Mononuclear cell (primary cell): Measurements from ENCODE around the gene SLC16A11. TPM values are rescaled to one million over a fixed set of nuclear protein-coding genes. Genes with fewer than 3 reads are reported as not detected.
A peak's percentile ranks its signal among the peaks of the same experiment; 100 is the strongest.
"Not testable (repeated sequence)": the region's sequence is repeated elsewhere in the genome, so short reads cannot be mapped to it uniquely, and the experiment has no call there.

Source experiments
- H3K27me3 ChIP-seq: 2 replicates; pipeline ENCODE4 v1.6.0; 2011; ENCODE audit warnings: low read length, control low read depth; ENCODE audit not compliant: insufficient read depth
- H3K4me1 ChIP-seq: 2 replicates; pipeline ENCODE4 v1.5.1; 2011; ENCODE audit warnings: mild to moderate bottlenecking, low read length, control low read depth; ENCODE audit not compliant: insufficient read depth
- H3K4me3 ChIP-seq: 2 replicates; pipeline ENCODE4 v1.5.1; 2011; ENCODE audit warnings: mild to moderate bottlenecking, low read length, moderate library complexity
- H3K9me3 ChIP-seq: 2 replicates; pipeline ENCODE4 v1.5.1; 2011; ENCODE audit warnings: low read depth, mild to moderate bottlenecking, control low read depth, low read length
- total RNA-seq: library from RNA; depleted of rRNA; stranded (reverse); fragments of >200 nt; gene quantifications from one replicate; pipeline ENCODE4 v1.2.3, GENCODE V29; 2012

Gene SLC16A11
- total RNA-seq, result 0.63 TPM

GRCh38 chr17:7043497-7044198, at the start of gene SLC16A11:
Gene SLC16A11 (minus strand): TSS chr17:7044092. CDS start chr17:7043513, 579 bp downstream.
- Histone ChIP-seq H3K4me3 (peak within 1 kb of the TSS; percentile 30), H3K27me3 (peaks cover 38% of the 10 kb centered on the region), H3K9me3 (no peaks in the 10 kb centered on the region), H3K4me1 (peaks cover 48% of the 10 kb centered on the region)

GRCh38 chr17:7091311-7092005, 47.6 kb upstream of the SLC16A11 start:
- not testable (repeated sequence) for H3K27me3 ChIP-seq, H3K4me3 ChIP-seq, H3K9me3 ChIP-seq
- peaks cover 46% of the 10 kb centered on the region for H3K4me1 ChIP-seq

- H3K4me3 ChIP-seq, H3K27me3 ChIP-seq, H3K9me3 ChIP-seq: not testable (repeated sequence)
- peaks cover 30% of the 10 kb centered on the region for H3K4me1 ChIP-seq
Measured at GRCh38 chr17:7089570-7089969, 45.7 kb upstream of the SLC16A11 start.

GRCh38 chr17:7088442-7088841, 44.5 kb upstream of the SLC16A11 start:
- not testable (repeated sequence) for H3K4me3 ChIP-seq, H3K9me3 ChIP-seq, H3K27me3 ChIP-seq
- peaks cover 30% of the 10 kb centered on the region for H3K4me1 ChIP-seq

GRCh38 chr17:7084088-7084487, 40.2 kb upstream of the SLC16A11 start:
- Histone ChIP-seq H3K9me3 (no peaks in the 10 kb centered on the region), H3K4me3 (no peak overlapping the region), H3K27me3 (no peaks in the 10 kb centered on the region), H3K4me1 (peaks cover 44% of the 10 kb centered on the region)

- H3K4me1 ChIP-seq, result peaks cover 44% of the 10 kb centered on the region
- no peak overlapping the region for H3K4me3 ChIP-seq
- H3K9me3 ChIP-seq, result no peaks in the 10 kb centered on the region
- H3K27me3 ChIP-seq, result no peaks in the 10 kb centered on the region
Measured at GRCh38 chr17:7083592-7083991, 39.7 kb upstream of the SLC16A11 start.

- Histone ChIP-seq H3K27me3 (no peaks in the 10 kb centered on the region), H3K4me3 (no peak overlapping the region), H3K4me1 (peaks cover 44% of the 10 kb centered on the region), H3K9me3 (no peaks in the 10 kb centered on the region)
Measured at GRCh38 chr17:7081341-7082062, 37.6 kb upstream of the SLC16A11 start.

GRCh38 chr17:7080456-7081041, 36.7 kb upstream of the SLC16A11 start:
- Histone ChIP-seq H3K4me1 (peaks cover 44% of the 10 kb centered on the region), H3K9me3 (no peaks in the 10 kb centered on the region), H3K27me3 (no peaks in the 10 kb centered on the region), H3K4me3 (no peak overlapping the region)

GRCh38 chr17:7079581-7080455, 35.9 kb upstream of the SLC16A11 start, which contains the start of gene CLEC10A:
Gene CLEC10A (minus strand): TSS chr17:7080251. CDS start chr17:7078812, 1,439 bp downstream.
- Histone ChIP-seq H3K27me3 (no peaks in the 10 kb centered on the region), H3K9me3 (no peaks in the 10 kb centered on the region), H3K4me1 (peaks cover 44% of the 10 kb centered on the region), H3K4me3 (peak within 1 kb of the TSS; percentile 15)

GRCh38 chr17:7078711-7079110, 34.8 kb upstream of the SLC16A11 start:
- no peaks in the 10 kb centered on the region for H3K9me3 ChIP-seq
- peaks cover 33% of the 10 kb centered on the region for H3K4me1 ChIP-seq
- H3K27me3 ChIP-seq, result no peaks in the 10 kb centered on the region
- no peak overlapping the region for H3K4me3 ChIP-seq

GRCh38 chr17:7077911-7078546, 34.1 kb upstream of the SLC16A11 start:
- no peaks in the 10 kb centered on the region for H3K9me3 ChIP-seq
- H3K4me1 ChIP-seq, result peaks cover 28% of the 10 kb centered on the region
- H3K4me3 ChIP-seq, result no peak overlapping the region

GRCh38 chr17:7074931-7075330, 31.0 kb upstream of the SLC16A11 start:
- H3K4me3 ChIP-seq, result no peak overlapping the region
- peaks cover 11% of the 10 kb centered on the region for H3K4me1 ChIP-seq
- H3K27me3 ChIP-seq, result no peaks in the 10 kb centered on the region
- no peaks in the 10 kb centered on the region for H3K9me3 ChIP-seq

More at GRCh38 chr17:7077911-7078546, 34.1 kb upstream of the SLC16A11 start:
- no peaks in the 10 kb centered on the region for H3K27me3 ChIP-seq

- no peaks in the 10 kb centered on the region for H3K9me3 ChIP-seq
- H3K27me3 ChIP-seq, result no peaks in the 10 kb centered on the region
- H3K4me1 ChIP-seq, result peaks cover 4% of the 10 kb centered on the region
Measured at GRCh38 chr17:7072406-7072805, 28.5 kb upstream of the SLC16A11 start.

GRCh38 chr17:7070712-7071111, 26.8 kb upstream of the SLC16A11 start:
- H3K27me3 ChIP-seq, result no peaks in the 10 kb centered on the region
- no peaks in the 10 kb centered on the region for H3K9me3 ChIP-seq
- H3K4me3 ChIP-seq, result no peak overlapping the region
- peaks cover 4% of the 10 kb centered on the region for H3K4me1 ChIP-seq

More at GRCh38 chr17:7072406-7072805, 28.5 kb upstream of the SLC16A11 start:
- no peak overlapping the region for H3K4me3 ChIP-seq
